ENCODE results near the gene NDUFB6.
"Not testable (repeated sequence)": the region's sequence is repeated elsewhere in the genome, so short reads cannot be mapped to it uniquely, and the experiment has no call there.

NDUFB6 gene

DNA sequence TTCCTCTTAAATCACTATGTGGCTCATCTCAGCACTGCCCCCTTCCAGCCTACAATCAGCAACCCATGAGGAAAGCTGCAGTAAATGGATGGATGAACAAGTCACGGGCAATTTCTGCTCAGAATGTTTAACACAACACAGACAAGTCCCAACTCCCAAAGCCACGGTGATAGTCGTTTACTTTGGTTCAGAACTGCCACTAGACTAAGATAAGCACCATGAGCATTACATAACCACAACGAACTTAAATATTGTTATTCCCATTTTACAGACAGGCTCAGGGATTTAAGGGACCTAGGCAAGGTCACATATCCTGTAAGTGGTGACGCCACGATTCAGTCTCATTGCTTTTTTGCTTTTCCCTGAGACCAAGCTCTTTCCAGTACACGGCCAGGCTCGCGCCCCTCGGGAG, 22.8 kb downstream of the NDUFB6 start:
- H3K4me3 ChIP-seq (ENCODE audit: low read depth, low read length): peak overlapping the region; percentile 73
- no peak for DNase-seq (ENCODE audit: low read depth)
- in situ Hi-C loops (cut with HindIII; ENCODE audit: low sequenced_read_pairs): loop anchor here (25.0 kb wide), 1 partner anchor 163 kb away; the partner anchor contains the start of gene ACO1
- TF ChIP-seq CTCF (IDR thresholded peaks at IDR 0.05; ENCODE audit: low read depth, low read length, missing control alignments): peak; percentile 40

DNA sequence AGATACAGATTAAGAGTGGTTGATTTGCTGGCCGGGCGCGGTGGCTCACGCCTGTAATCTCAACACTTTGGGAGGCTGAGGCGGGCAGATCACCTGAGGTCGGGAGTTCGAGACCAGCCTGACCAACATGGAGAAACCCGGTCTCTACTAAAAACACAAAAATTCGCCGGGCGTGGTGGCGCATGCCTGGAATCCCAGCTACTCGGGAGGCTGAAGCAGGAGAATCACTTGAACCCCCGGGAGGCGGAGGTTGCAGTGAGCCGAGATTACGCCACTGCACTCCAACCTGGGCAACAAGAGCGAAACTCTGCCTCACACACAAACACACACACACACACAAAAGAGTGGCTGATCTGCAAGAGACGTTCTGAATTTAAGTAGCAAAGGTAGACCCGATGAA, 24.7 kb downstream of the NDUFB6 start:
- DNase-seq (ENCODE audit: low read depth); in situ Hi-C loops (cut with HindIII; ENCODE audit: low sequenced_read_pairs); H3K4me3 ChIP-seq (ENCODE audit: low read depth, low read length): not testable (repeated sequence)

- no peak for TF ChIP-seq CTCF (IDR thresholded peaks at IDR 0.05; ENCODE audit: low read depth, low read length, missing control alignments)
- in situ Hi-C loops (cut with HindIII; ENCODE audit: low sequenced_read_pairs): no loop called here
- DNase-seq (ENCODE audit: low read depth): no peak
- no peak overlapping the region for H3K4me3 ChIP-seq (ENCODE audit: low read depth, low read length)
Measured at GRCh38 chr9:32545884-32546283, 27.1 kb downstream of the NDUFB6 start.

DNA sequence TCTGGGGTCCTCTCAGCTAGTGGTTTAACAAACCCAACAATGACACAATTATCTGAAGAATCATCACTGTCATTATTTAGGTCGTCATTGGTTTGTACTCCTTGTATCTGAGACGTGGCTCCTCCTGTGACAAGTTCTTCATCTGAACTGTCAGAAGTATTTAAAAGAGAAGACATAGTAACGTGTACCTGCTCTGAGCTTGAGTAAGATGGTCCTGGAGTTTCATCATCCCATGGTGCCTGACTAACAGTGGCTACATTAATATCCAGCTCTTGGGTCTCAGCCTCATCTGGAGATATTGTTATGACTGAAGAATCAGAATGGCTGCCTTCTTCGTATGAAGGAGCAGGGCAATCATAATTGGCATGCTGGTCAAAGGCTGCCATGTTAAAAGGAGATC, 29.9 kb downstream of the NDUFB6 start:
- no peak for TF ChIP-seq CTCF (IDR thresholded peaks at IDR 0.05; ENCODE audit: low read depth, low read length, missing control alignments)
- no peak overlapping the region for H3K4me3 ChIP-seq (ENCODE audit: low read depth, low read length)
- DNase-seq (ENCODE audit: low read depth): no peak
- in situ Hi-C loops (cut with HindIII; ENCODE audit: low sequenced_read_pairs): no loop called here

DNA sequence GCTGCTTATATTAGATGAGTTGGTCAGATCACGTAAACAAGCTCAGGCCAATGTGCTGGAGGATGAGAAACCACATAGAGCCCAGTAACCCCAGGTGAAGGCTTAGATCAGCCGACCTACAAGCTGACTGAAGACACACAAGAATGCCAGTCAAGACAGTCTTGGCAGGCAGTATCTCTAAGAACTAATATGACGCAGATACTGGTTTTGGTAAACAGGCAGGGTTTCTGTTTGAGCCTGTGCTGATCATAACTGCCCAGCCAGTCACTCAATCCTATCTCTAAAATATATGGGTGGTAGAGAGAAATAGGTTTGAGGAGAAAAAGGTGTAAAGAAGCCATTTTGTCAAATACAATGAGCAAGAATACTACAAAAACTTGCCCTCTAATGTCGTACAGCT, 39.1 kb downstream of the NDUFB6 start:
- in situ Hi-C loops (cut with HindIII; ENCODE audit: low sequenced_read_pairs): no loop called here

DNA sequence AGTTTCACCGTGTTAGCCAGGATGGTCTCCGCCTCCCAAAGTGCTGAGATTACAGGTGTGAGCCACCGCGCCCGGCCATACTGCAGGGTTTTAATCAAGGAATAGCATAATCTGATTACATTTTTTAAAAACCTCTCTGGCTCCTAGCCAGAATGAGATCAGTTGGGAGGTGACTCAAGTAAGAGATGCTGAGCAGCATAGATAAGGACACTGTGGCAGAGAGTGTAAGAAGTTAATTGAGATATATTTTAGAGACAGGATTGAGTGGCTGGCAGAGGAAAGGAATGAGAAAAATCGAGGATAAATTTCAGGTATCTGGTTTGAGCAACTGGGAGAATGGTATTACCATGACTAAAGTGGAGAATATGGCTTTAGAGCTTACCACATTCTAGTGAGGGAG, 39.6 kb downstream of the NDUFB6 start:
- in situ Hi-C loops (cut with HindIII; ENCODE audit: low sequenced_read_pairs): no loop called here
- H3K4me3 ChIP-seq (ENCODE audit: low read depth, low read length): no peak overlapping the region
- no peak for DNase-seq (ENCODE audit: low read depth)
- TF ChIP-seq CTCF (IDR thresholded peaks at IDR 0.05; ENCODE audit: low read depth, low read length, missing control alignments): no peak

More for the DNA sequence above, 39.1 kb downstream of the NDUFB6 start:
- DNase-seq (ENCODE audit: low read depth): no peak
- no peak for TF ChIP-seq CTCF (IDR thresholded peaks at IDR 0.05; ENCODE audit: low read depth, low read length, missing control alignments)
- H3K4me3 ChIP-seq (ENCODE audit: low read depth, low read length): no peak overlapping the region

DNA sequence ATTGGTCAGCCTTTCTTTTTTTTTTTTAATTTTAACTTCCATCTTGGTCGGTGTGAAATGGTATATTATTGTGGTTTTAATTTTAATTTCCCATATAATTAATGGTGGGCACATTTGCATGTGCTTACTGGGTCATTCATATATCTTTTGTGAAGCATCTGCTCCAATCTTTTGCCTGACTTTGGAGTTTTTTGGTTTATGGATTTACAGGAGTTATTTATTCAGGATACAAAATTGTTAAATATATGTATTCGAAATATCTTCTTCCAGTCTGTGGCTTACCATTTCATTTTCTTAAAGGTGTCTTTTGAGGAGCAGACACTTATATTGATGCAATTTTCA, 46.3 kb downstream of the NDUFB6 start:
- TF ChIP-seq CTCF (IDR thresholded peaks at IDR 0.05; ENCODE audit: low read depth, low read length, missing control alignments): no peak
- in situ Hi-C loops (cut with HindIII; ENCODE audit: low sequenced_read_pairs): no loop called here
- peak overlapping the region; percentile 65 for H3K4me3 ChIP-seq (ENCODE audit: low read depth, low read length)
- DNase-seq (ENCODE audit: low read depth): no peak

All from astrocyte of the cerebellum (primary cell).